Activated naive CD4-positive, alpha-beta T cell treated with anti-CD3 and anti-CD28 coated beads, Interleukin-2, amount 10 ng/mL, durations not matched to agents 7 days and 5 days (primary cell): ENCODE results near the gene KCNJ18.
"Not testable (repeated sequence)": the region's sequence is repeated elsewhere in the genome, so short reads cannot be mapped to it uniquely, and the experiment has no call there.

ENCODE experiments used
- CTCF ChIA-PET: fragments of 350-600 bp; sonication (Branson Sonifier 250); formaldehyde crosslinking; loops from one replicate; lab custom pipeline; 2021; ENCODE audit warnings: antibody characterized with exemption; lab: Charles Lee
- DNase-seq: peaks from one replicate; pipeline ENCODE4 v3.0.0-alpha.2; 2020
- H3K27ac Mint-ChIP-seq: one replicate; pipeline ENCODE4 v1.8.0; 2021; ENCODE audit warnings: mild to moderate bottlenecking, moderate library complexity, mixed read lengths
- H3K27me3 Mint-ChIP-seq: one replicate; pipeline ENCODE4 v1.8.0; 2021; ENCODE audit warnings: mild to moderate bottlenecking, mixed read lengths
- H3K36me3 Mint-ChIP-seq: one replicate; pipeline ENCODE4 v1.8.0; 2021; ENCODE audit warnings: mixed read lengths
- H3K4me1 Mint-ChIP-seq: one replicate; pipeline ENCODE4 v1.8.0; 2021; ENCODE audit warnings: mixed read lengths
- H3K4me3 Mint-ChIP-seq: one replicate; pipeline ENCODE4 v1.8.0; 2021; ENCODE audit warnings: mild to moderate bottlenecking, moderate library complexity, mixed read lengths
- H3K9me3 Mint-ChIP-seq: one replicate; pipeline ENCODE4 v1.8.0; 2021; ENCODE audit warnings: mixed read lengths

Gene KCNJ18

DNA sequence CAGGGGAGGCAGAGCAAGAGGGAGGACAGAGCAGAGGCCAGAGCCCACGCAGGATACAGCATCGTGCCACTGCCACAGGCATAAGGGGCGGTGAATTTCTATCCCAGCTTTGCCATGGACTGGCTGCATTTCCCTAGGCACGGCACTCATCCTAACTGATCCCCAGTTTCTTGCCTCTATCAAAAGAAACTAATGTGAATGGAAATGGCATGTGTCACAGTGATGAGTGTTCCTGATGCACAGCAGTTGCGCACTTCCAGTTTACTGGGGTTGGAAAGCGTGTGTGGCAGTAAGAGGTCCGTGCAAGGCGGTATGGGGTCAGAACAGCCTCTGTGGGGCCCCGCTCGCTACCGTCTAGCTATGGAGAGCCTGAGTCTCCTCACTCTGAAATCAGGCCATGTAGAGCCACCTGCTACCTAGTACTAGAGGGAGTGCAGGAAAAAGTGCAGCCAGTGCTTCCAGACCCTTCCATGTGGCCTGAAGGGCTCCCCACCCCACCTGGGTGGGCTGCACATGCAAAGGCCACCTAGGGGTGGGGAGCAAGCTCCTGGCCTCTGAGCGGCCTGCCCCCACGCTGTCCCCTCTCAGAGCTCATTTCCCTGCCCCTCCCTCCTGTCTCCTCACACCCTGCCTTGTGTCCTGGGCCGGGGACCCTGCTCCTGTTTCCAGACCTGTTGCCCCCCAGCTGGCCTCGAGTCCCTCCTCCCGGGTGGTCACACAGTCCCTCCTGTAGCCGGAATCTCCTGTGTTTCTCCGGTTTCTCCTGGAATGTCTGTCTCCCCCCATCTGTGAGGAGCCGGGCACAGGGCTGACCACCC lies 5.0 kb upstream of the KCNJ18 start:
- Mint-ChIP-seq H3K36me3 (no peaks in the 10 kb centered on the region), H3K4me1 (no peaks in the 10 kb centered on the region)

DNA sequence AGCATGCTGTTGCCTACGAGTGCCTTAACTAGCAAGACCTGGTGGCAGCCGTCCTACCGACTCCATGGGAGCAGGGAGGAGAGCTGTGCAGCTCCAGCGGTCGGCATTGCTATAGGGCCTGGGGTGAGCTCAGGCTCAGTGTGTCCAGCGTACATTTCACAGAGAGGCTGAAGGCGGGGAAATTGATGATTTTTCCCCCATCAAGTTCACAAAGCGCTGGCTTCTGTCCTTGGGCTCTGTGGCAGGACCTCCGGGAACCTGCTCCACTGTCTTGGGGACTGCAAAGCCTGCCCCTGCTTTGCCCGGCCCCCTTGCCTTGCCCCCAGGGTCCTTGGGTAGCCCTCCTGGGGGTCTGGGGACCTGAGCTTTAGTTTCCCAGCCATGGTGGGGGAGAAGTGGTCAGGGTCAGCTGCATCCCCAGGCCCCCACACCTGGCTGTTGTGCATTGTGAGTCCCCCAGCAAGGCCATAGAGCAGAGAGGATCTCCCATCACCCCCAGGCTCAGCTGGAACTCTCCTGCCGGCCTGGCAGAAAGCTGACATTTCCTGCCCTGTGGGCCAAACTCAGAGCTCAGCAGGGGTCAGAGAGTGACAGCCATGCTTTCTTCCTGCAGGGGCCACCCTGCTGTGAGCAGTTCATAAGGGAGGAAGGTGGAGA lies 3.9 kb upstream of the KCNJ18 start:
- Mint-ChIP-seq H3K4me1 (no peaks in the 10 kb centered on the region), H3K9me3 (peaks cover 9% of the 10 kb centered on the region), H3K27me3 (no peaks in the 10 kb centered on the region), H3K4me3 (no peak overlapping the region), H3K27ac (no peak overlapping the region), H3K36me3 (no peaks in the 10 kb centered on the region)
- CTCF ChIA-PET, result no interaction called here
- no peak for DNase-seq

More for the DNA sequence above, 5.0 kb upstream of the KCNJ18 start:
- CTCF ChIA-PET, result interaction anchor here (0.6 kb wide), 1 partner anchor 858 kb away, joined by 3 read pairs; no protein-coding TSS in a partner anchor
- Mint-ChIP-seq H3K4me3 (no peak overlapping the region), H3K27ac (no peak overlapping the region), H3K9me3 (peaks cover 9% of the 10 kb centered on the region), H3K27me3 (no peaks in the 10 kb centered on the region)
- no peak for DNase-seq

DNA sequence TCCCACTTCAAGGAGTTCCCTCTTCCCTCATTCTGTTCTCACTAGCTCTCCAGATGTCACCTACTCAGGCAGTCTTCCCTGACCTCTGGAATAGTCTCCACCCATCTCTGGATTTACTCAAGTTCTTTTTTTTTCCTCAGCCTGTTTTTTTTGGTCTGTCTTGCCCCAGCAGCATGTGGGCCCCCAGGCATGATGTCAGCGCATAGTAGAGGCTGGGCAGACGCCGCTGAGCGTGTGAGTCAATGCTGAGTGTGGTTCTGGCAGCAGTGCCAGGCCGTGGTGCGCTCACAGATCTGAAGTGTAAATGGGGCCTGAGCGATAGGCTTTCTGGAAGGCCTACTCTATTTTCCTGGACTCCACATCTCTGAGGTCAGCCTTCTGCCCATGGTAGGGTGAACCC lies 2.7 kb upstream of the KCNJ18 start:
- peaks cover 9% of the 10 kb centered on the region for H3K9me3 Mint-ChIP-seq
- no peaks in the 10 kb centered on the region for H3K36me3 Mint-ChIP-seq
- no peak for DNase-seq
- no peaks in the 10 kb centered on the region for H3K27me3 Mint-ChIP-seq
- H3K27ac Mint-ChIP-seq, result no peak overlapping the region
- H3K4me3 Mint-ChIP-seq, result no peak overlapping the region
- CTCF ChIA-PET, result no interaction called here
- no peaks in the 10 kb centered on the region for H3K4me1 Mint-ChIP-seq

DNA sequence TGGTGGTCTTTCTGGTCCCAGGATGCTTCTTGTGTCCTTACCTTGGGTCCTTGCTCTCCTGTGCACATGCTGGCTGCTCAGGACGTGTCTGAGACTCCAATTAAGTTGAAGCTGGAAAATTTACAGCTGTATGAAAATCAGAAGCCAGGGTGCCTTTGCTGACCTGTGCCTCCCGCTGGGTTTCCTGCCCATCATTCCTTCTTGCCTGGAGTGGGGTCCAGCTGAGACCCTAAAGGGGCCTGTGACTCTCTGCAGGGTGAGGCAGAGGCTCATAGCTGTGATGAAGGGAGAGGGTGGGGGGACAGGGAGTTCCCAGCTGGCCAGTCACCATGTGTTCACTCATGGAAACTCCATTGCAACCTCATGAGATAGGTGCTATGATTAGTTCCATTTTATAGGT lies 1.5 kb upstream of the KCNJ18 start:
- H3K27me3 Mint-ChIP-seq, H3K27ac Mint-ChIP-seq, H3K36me3 Mint-ChIP-seq, H3K4me1 Mint-ChIP-seq, H3K4me3 Mint-ChIP-seq, DNase-seq, CTCF ChIA-PET: not testable (repeated sequence)
- peaks cover 11% of the 10 kb centered on the region for H3K9me3 Mint-ChIP-seq

DNA sequence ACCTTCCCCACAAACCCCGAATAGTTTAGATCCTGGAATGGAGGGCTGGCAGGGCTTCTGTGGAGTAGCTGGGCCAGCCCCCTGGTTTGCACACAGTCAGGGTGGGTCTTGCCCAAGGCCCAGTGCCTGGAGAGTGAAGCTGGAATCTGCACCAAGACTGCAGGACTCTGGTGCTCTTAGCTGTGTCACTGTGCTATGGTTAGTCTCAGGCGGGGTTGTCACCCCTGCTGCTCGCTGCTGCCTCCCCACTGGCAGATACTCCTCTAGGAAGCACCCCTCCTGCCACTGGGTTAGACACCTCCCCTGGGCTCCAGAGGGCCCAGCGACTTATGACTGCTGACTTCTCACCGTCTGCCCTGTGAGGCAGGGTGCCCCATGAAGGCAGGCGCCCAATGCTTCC lies 842 bp upstream of the KCNJ18 start:
- peaks cover 11% of the 10 kb centered on the region for H3K9me3 Mint-ChIP-seq
- H3K27ac Mint-ChIP-seq, H3K36me3 Mint-ChIP-seq, DNase-seq, H3K4me1 Mint-ChIP-seq, H3K4me3 Mint-ChIP-seq, H3K27me3 Mint-ChIP-seq, CTCF ChIA-PET: not testable (repeated sequence)

DNA sequence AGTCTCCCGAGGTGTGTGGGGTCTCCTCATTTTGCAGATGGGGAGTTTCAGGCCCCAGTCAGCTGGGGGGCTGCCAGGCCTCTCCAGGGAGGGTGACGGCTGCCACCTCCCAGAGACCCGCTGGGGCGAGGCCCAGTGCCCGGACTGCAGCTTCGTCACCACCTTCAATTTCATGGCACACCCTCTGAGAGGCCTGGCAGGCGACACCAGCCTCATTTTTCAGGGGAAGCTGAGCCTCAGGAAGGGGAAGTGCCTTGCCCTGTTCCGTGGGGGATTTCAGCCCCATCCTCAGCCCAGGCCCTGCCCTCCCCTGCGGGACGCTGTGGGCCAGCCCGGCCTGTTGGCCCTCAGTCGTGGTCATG lies 362 bp downstream of the KCNJ18 start:
- DNase-seq, H3K4me1 Mint-ChIP-seq, H3K27me3 Mint-ChIP-seq, H3K4me3 Mint-ChIP-seq, H3K27ac Mint-ChIP-seq, H3K36me3 Mint-ChIP-seq, H3K9me3 Mint-ChIP-seq, CTCF ChIA-PET: not testable (repeated sequence)

DNA sequence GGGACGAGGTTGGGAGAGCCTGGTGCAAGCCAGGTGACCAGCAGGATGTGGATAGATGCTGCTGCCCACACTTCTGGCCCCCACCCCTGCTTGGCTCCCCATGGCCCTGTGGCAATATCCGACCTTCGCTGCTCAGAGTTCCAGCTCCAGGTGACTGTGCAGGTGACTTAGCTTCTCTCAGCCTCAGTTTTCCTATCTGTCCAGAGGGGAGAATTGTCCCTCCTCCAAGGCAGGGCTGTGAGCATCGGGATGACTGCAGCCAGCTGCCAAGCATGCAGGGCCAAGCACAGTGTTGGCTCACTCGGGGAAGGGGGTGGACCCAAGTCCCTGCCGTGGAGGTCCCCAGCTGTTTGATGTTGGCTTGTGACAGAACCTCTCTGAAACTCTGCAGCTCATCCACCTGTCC lies 1.1 kb downstream of the KCNJ18 start:
- H3K27ac Mint-ChIP-seq, H3K27me3 Mint-ChIP-seq, H3K4me1 Mint-ChIP-seq, H3K9me3 Mint-ChIP-seq, H3K4me3 Mint-ChIP-seq, DNase-seq, CTCF ChIA-PET, H3K36me3 Mint-ChIP-seq: not testable (repeated sequence)

DNA sequence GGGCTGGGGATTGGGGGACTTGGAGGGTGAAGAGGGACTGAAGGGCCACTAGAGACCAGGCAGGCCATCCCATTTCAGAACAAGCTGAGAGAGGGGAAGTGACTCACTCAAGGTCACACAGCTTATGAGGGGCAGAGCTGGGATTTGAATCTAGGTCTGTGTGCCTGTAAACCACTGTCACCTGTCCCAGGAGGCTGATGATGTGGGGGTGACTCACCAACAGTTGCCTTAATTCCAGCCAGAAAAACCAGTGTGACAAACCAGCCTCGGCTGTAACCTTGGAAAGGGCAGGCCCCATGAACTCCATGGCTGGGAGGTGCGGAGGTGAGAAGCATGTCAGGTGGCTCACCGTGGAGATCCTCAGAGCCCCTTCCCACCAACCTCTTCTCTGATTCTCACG lies 1.6 kb downstream of the KCNJ18 start:
- DNase-seq, H3K27ac Mint-ChIP-seq, CTCF ChIA-PET, H3K27me3 Mint-ChIP-seq, H3K4me3 Mint-ChIP-seq, H3K9me3 Mint-ChIP-seq, H3K36me3 Mint-ChIP-seq, H3K4me1 Mint-ChIP-seq: not testable (repeated sequence)

DNA sequence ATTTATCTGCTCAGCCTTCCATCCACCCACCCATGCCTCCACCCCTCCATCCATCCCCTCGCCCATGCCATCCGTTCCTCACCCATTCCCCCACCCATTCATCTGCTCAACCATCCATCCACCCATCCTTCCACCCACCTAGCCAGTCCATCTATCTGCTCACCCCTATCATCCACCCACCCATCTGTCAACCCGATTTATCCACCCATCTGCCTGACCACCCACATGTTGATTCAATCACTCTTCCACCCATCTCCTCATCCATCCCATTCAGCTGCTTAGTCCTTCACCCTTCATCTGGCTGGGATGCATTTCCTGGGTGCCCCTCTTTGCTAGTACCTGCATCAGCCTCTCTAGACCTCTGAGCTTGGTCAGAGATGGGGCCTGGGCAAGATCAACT lies 3.9 kb downstream of the KCNJ18 start:
- H3K4me1 Mint-ChIP-seq, H3K27me3 Mint-ChIP-seq, CTCF ChIA-PET, H3K27ac Mint-ChIP-seq, H3K4me3 Mint-ChIP-seq, H3K9me3 Mint-ChIP-seq, H3K36me3 Mint-ChIP-seq, DNase-seq: not testable (repeated sequence)

DNA sequence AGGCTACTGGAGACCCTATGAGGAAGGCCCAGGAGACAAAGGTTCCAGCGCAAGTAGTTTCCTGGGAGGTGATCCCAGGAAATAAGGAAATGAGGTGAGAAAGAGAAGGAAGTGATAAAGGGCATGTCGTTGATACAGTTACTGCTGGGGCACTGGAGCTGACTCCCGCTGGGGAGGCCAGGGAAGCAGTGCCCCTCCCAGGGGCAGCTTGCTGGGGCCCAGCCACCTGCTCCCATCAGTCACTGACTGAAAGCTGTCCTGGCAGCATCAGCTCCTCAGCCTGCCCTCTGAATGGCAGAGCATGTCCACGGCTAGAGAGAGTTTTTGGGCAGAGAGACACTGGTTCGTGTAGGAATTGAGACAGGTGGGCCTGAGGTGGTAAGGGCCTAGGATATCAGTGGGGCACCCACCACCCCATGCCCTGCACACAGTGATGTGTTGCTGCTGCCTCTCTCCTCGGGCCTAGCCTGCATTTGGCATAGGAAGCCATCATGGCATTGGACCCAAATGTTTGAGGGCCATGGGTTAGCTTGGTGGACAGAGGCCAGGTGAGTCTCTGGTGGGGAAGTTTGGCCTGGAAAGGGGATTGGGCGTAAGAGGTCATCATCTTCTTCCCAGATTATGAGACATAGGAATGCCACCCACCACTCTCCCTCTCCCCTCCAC lies 4.7 kb downstream of the KCNJ18 start:
- H3K27ac Mint-ChIP-seq, H3K4me1 Mint-ChIP-seq, H3K36me3 Mint-ChIP-seq, H3K27me3 Mint-ChIP-seq, H3K9me3 Mint-ChIP-seq, DNase-seq, CTCF ChIA-PET, H3K4me3 Mint-ChIP-seq: not testable (repeated sequence)

DNA sequence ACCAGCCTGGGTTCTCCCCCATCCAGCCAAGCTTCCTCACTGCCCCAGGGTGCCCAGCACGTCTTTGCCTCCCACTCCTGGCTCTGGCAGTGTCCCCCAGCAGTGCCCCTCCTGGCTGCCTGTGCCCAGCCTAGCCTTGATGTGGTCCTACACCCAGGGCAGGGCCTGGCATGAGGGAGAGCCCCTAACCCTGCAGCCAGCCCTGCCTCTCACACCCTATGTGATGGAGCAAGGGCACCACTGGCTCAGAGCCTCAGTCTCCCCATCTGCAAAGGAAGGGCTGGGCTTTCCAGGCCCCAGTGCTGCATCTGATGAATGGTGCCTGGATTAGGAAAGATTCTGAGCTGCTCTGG lies 5.2 kb downstream of the KCNJ18 start:
- H3K4me3 Mint-ChIP-seq, DNase-seq, H3K4me1 Mint-ChIP-seq, H3K27ac Mint-ChIP-seq, H3K27me3 Mint-ChIP-seq, CTCF ChIA-PET, H3K36me3 Mint-ChIP-seq, H3K9me3 Mint-ChIP-seq: not testable (repeated sequence)

DNA sequence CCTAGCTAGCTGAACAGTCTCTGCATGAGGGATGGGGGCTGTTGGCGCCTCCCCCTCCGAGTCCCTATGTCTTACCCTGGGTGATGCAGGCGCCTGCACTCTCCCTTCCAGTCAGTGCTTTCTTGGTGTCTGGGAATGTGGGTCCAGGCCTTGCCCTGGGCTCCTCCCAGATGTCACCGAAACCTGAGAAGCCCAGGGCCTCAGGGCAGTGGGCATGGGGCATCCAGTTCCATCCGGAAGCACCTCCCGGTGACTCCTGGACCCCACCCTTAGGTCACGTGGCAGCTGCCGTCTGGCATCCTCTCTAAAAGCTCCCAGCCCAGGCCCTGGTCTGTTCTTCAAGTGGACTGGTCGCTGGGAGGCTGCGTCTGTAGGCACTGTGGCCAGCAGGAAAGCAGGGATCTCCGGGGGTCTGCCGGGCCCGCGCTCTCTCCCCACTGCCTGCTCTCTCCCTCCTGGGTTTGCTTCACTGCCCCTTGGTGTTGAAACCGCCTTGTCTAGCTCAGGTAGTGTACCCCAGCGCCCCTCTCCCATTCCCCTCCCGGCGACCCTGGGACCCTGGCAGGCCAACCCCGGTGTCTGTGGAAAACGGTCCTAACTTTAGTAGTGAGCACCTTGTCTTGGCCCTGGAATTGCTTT lies 6.2 kb downstream of the KCNJ18 start:
- H3K4me1 Mint-ChIP-seq, CTCF ChIA-PET, H3K9me3 Mint-ChIP-seq, H3K36me3 Mint-ChIP-seq, H3K4me3 Mint-ChIP-seq, H3K27me3 Mint-ChIP-seq, DNase-seq, H3K27ac Mint-ChIP-seq: not testable (repeated sequence)

DNA sequence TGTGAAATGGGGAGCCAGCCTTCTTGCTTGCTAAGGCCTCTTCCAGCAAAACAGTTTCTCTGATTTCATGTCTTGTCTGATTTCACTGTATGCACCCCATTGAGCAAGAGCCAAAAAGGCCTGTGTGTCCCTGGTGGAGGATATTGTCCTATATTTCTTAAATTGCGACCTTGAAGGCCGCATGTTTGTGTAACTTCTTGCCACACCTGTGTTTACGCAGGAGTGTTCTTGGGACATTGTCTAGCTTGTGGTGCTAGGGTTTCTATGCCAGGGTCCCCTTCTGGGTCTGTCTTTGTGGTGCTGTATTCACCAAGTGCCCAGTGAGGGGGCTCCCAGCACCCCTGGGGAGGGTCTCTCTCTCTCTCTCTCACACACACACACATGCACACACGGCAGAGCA lies 6.8 kb downstream of the KCNJ18 start:
- H3K36me3 Mint-ChIP-seq, DNase-seq, CTCF ChIA-PET, H3K4me1 Mint-ChIP-seq, H3K9me3 Mint-ChIP-seq, H3K27me3 Mint-ChIP-seq, H3K4me3 Mint-ChIP-seq, H3K27ac Mint-ChIP-seq: not testable (repeated sequence)

DNA sequence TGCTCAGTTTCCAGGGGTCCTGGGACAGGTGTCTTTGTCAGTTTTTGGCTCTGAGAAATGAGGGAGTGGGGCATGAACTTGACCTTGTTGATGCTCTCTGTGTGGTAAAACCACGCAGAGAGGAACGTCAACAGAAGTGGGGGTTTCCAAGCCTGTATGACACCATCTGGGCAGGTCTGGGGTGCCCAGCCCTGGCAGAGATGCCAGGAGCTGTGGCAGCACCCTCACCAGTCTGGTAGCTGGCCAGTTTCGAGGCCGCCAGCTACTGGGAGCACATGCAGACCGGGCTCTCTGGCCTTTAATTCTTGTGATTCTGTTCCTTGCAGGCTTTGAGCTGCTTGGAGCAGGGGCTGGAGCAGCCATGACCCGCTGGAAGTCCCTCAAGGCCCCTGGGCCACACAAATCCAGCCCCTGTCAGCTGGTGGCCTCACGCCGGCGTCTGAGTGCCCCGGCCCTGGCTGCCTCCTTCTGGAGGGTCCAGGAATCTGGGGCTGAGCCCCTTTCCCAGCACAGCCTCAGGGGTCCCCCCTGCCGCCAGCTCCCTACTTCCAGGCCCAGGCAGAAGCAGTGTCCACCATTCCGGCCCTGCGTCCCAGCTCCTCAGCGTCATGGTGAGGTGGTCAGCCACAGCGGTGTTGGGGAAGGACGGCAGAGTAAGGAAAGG lies 7.4 kb downstream of the KCNJ18 start:
- H3K27ac Mint-ChIP-seq, H3K4me1 Mint-ChIP-seq, DNase-seq, H3K27me3 Mint-ChIP-seq, CTCF ChIA-PET, H3K9me3 Mint-ChIP-seq, H3K36me3 Mint-ChIP-seq, H3K4me3 Mint-ChIP-seq: not testable (repeated sequence)
